Measurements from ENCODE around the gene USP50.

USP50 gene

GRCh38 chr15:50556642-50557371 is 10.3 kb upstream of the USP50 start:
- Histone ChIP-seq H3K4me1 (ENCODE audit: control insufficient read depth in 1 of 2, insufficient read depth in 1 of 2, low read depth in 1 of 2, low read length in 1 of 2) (no peaks in the 10 kb centered on the region), H3K27ac (no peak overlapping the region), H3K9me3 (no peaks in the 10 kb centered on the region), H3K4me3 (ENCODE audit: low read depth in 1 of 2, low read length in 1 of 2) (no peak overlapping the region), H3K36me3 (peaks cover 5% of the 10 kb centered on the region), H3K27me3 (no peaks in the 10 kb centered on the region)
- TF ChIP-seq CTCF (IDR thresholded peaks at IDR 0.05) = no peak

GRCh38 chr15:50552238-50552637 is 5.8 kb upstream of the USP50 start:
- no peaks in the 10 kb centered on the region for H3K4me1 ChIP-seq (ENCODE audit: control insufficient read depth in 1 of 2, insufficient read depth in 1 of 2, low read depth in 1 of 2, low read length in 1 of 2)
- TF ChIP-seq CTCF (IDR thresholded peaks at IDR 0.05) = no peak
- H3K36me3 ChIP-seq = no peaks in the 10 kb centered on the region
- H3K4me3 ChIP-seq (ENCODE audit: low read depth in 1 of 2, low read length in 1 of 2) = no peak overlapping the region
- H3K9me3 ChIP-seq = no peaks in the 10 kb centered on the region
- no peaks in the 10 kb centered on the region for H3K27me3 ChIP-seq
- H3K27ac ChIP-seq = no peak overlapping the region

- Histone ChIP-seq H3K27ac (no peak overlapping the region), H3K9me3 (no peaks in the 10 kb centered on the region), H3K36me3 (no peaks in the 10 kb centered on the region), H3K4me1 (ENCODE audit: control insufficient read depth in 1 of 2, insufficient read depth in 1 of 2, low read depth in 1 of 2, low read length in 1 of 2) (no peaks in the 10 kb centered on the region), H3K4me3 (ENCODE audit: low read depth in 1 of 2, low read length in 1 of 2) (no peak overlapping the region), H3K27me3 (no peaks in the 10 kb centered on the region)
- TF ChIP-seq CTCF (IDR thresholded peaks at IDR 0.05) = no peak
Observed at GRCh38 chr15:50549326-50549725, 2.9 kb upstream of the USP50 start.

GRCh38 chr15:50544368-50544767 is 2.1 kb downstream of the USP50 start:
- Histone ChIP-seq H3K27ac (no peak overlapping the region), H3K4me1 (ENCODE audit: control insufficient read depth in 1 of 2, insufficient read depth in 1 of 2, low read depth in 1 of 2, low read length in 1 of 2) (no peaks in the 10 kb centered on the region), H3K27me3 (no peaks in the 10 kb centered on the region), H3K4me3 (ENCODE audit: low read depth in 1 of 2, low read length in 1 of 2) (no peak overlapping the region), H3K9me3 (no peaks in the 10 kb centered on the region), H3K36me3 (no peaks in the 10 kb centered on the region)
- TF ChIP-seq CTCF (IDR thresholded peaks at IDR 0.05) = no peak

- H3K27ac ChIP-seq = no peak overlapping the region
- H3K4me1 ChIP-seq (ENCODE audit: control insufficient read depth in 1 of 2, insufficient read depth in 1 of 2, low read depth in 1 of 2, low read length in 1 of 2) = no peaks in the 10 kb centered on the region
- no peaks in the 10 kb centered on the region for H3K36me3 ChIP-seq
- H3K27me3 ChIP-seq = no peaks in the 10 kb centered on the region
- no peaks in the 10 kb centered on the region for H3K9me3 ChIP-seq
- no peak for TF ChIP-seq CTCF (IDR thresholded peaks at IDR 0.05)
- H3K4me3 ChIP-seq (ENCODE audit: low read depth in 1 of 2, low read length in 1 of 2) = no peak overlapping the region
Observed at GRCh38 chr15:50543556-50543955, 2.9 kb downstream of the USP50 start.
